ENCODE results near the gene AFP. TPM values are rescaled to one million over a fixed set of nuclear protein-coding genes. Genes with fewer than 3 reads are reported as not detected.

Gene AFP
- total and polyA plus RNA-seq, 2 donors from 2014 or later, result 11.6 TPM; not detected in 1

- intact Hi-C loops (cut with DNase I), result no loop called here
- Histone ChIP-seq H3K36me3 (ENCODE audit: control insufficient read depth in 2 of 3, insufficient read depth in 3 of 3, low read length in 3 of 3) (no peaks in the 10 kb centered on the region), H3K9ac (ENCODE audit: low read length in 3 of 3) (no peak overlapping the region), H3K4me1 (ENCODE audit: control insufficient read depth in 2 of 3, insufficient read depth in 2 of 3, low read depth in 1 of 3, low read length in 3 of 3) (no peaks in the 10 kb centered on the region), H3K27ac (ENCODE audit: low read depth in 2 of 2, low read length in 2 of 2) (no peak overlapping the region), H3K9me3 (ENCODE audit: control insufficient read depth in 2 of 3, insufficient read depth in 1 of 3, low read length in 3 of 3) (no peaks in the 10 kb centered on the region), H3K27me3 (ENCODE audit: control insufficient read depth, insufficient read depth, low read length) (no peaks in the 10 kb centered on the region), H3K4me3 (ENCODE audit: low read length in 3 of 3) (no peak overlapping the region)
- no peak for TF ChIP-seq CTCF (IDR thresholded peaks at IDR 0.05; ENCODE audit: borderline replicate concordance, extremely low read depth, insufficient read depth)
- DNase-seq (no peak), FAIRE-seq (no peak)
Measured at GRCh38 chr4:73460913-73461522, 25.0 kb downstream of the AFP start.

- no peak overlapping the region for H3K27ac ChIP-seq (ENCODE audit: low read depth in 2 of 2, low read length in 2 of 2)
- no peaks in the 10 kb centered on the region for H3K36me3 ChIP-seq (ENCODE audit: control insufficient read depth in 2 of 3, insufficient read depth in 3 of 3, low read length in 3 of 3)
- no peak for DNase-seq
- no peak overlapping the region for H3K4me3 ChIP-seq (ENCODE audit: low read length in 3 of 3)
- H3K4me1 ChIP-seq (ENCODE audit: control insufficient read depth in 2 of 3, insufficient read depth in 2 of 3, low read depth in 1 of 3, low read length in 3 of 3), result no peaks in the 10 kb centered on the region
- H3K27me3 ChIP-seq (ENCODE audit: control insufficient read depth, insufficient read depth, low read length), result no peaks in the 10 kb centered on the region
- no peak overlapping the region for H3K9ac ChIP-seq (ENCODE audit: low read length in 3 of 3)
- no peak for TF ChIP-seq CTCF (IDR thresholded peaks at IDR 0.05; ENCODE audit: borderline replicate concordance, extremely low read depth, insufficient read depth)
- intact Hi-C loops (cut with DNase I), result no loop called here
- no peak for FAIRE-seq
- H3K9me3 ChIP-seq (ENCODE audit: control insufficient read depth in 2 of 3, insufficient read depth in 1 of 3, low read length in 3 of 3), result peaks cover 0 to 4% (median 3%) of the 10 kb centered on the region in 3 donors
Measured at GRCh38 chr4:73468170-73468569, 32.1 kb downstream of the AFP start.

GRCh38 chr4:73470728-73471127 is 34.7 kb downstream of the AFP start:
- Histone ChIP-seq H3K9ac (ENCODE audit: low read length in 3 of 3) (no peak overlapping the region), H3K27me3 (ENCODE audit: control insufficient read depth, insufficient read depth, low read length) (no peaks in the 10 kb centered on the region), H3K27ac (ENCODE audit: low read depth in 2 of 2, low read length in 2 of 2) (no peak overlapping the region), H3K36me3 (ENCODE audit: control insufficient read depth in 2 of 3, insufficient read depth in 3 of 3, low read length in 3 of 3) (no peaks in the 10 kb centered on the region), H3K4me1 (ENCODE audit: control insufficient read depth in 2 of 3, insufficient read depth in 2 of 3, low read depth in 1 of 3, low read length in 3 of 3) (no peaks in the 10 kb centered on the region), H3K4me3 (ENCODE audit: low read length in 3 of 3) (no peak overlapping the region), H3K9me3 (ENCODE audit: control insufficient read depth in 2 of 3, insufficient read depth in 1 of 3, low read length in 3 of 3) (peaks cover 0 to 14% (median 3%) of the 10 kb centered on the region in 3 donors)
- intact Hi-C loops (cut with DNase I), result no loop called here
- no peak for DNase-seq
- no peak for TF ChIP-seq CTCF (IDR thresholded peaks at IDR 0.05; ENCODE audit: borderline replicate concordance, extremely low read depth, insufficient read depth)
- no peak for FAIRE-seq

- no peak overlapping the region for H3K27ac ChIP-seq (ENCODE audit: low read depth in 2 of 2, low read length in 2 of 2)
- intact Hi-C loops (cut with DNase I), result no loop called here
- H3K4me3 ChIP-seq (ENCODE audit: low read length in 3 of 3), result no peak overlapping the region
- H3K4me1 ChIP-seq (ENCODE audit: control insufficient read depth in 2 of 3, insufficient read depth in 2 of 3, low read depth in 1 of 3, low read length in 3 of 3), result peaks cover 0 to 4% (median 0%) of the 10 kb centered on the region in 3 donors
- no peak for FAIRE-seq
- peaks cover 0 to 14% (median 3%) of the 10 kb centered on the region in 3 donors for H3K9me3 ChIP-seq (ENCODE audit: control insufficient read depth in 2 of 3, insufficient read depth in 1 of 3, low read length in 3 of 3)
- peak in 1 of 5 donors; percentile 41 for DNase-seq
- no peak for TF ChIP-seq CTCF (IDR thresholded peaks at IDR 0.05; ENCODE audit: borderline replicate concordance, extremely low read depth, insufficient read depth)
- H3K9ac ChIP-seq (ENCODE audit: low read length in 3 of 3), result no peak overlapping the region
- H3K36me3 ChIP-seq (ENCODE audit: control insufficient read depth in 2 of 3, insufficient read depth in 3 of 3, low read length in 3 of 3), result no peaks in the 10 kb centered on the region
- H3K27me3 ChIP-seq (ENCODE audit: control insufficient read depth, insufficient read depth, low read length), result no peaks in the 10 kb centered on the region
Measured at GRCh38 chr4:73477176-73477575, 41.2 kb downstream of the AFP start.

All from kidney (tissue), 14 donors.